HG02973 (cell line): ENCODE data around the gene RAP1GAP2.

ENCODE experiments used
- ATAC-seq: cut with Tn5 transposase; IDR thresholded peaks from one replicate; pipeline ENCODE4 v1.9.1; 2021; ENCODE audit warnings: moderate library complexity; ENCODE audit not compliant: unreplicated experiment

Gene RAP1GAP2

DNA sequence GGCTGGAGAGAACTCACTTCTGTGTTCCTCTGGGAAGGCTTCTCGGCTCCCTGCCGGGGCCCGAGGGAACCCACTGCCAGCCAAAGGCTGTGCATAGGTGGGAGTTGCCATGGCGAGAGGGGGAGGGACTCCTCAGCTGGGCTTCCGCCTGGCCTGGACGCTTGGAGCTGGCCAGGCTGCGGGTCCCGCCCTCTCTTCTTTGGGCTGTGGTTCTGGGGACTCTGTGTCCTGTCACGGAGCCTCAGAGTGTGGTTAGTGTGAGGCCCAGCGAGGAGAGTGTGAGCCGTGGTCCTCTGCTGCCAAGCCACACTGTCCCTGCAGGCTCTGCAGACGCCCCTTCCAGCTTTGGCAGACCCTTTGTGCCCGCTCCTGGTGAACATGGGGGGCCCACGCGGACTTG lies 144.1 kb downstream of the RAP1GAP2 start:
- no peak for ATAC-seq

DNA sequence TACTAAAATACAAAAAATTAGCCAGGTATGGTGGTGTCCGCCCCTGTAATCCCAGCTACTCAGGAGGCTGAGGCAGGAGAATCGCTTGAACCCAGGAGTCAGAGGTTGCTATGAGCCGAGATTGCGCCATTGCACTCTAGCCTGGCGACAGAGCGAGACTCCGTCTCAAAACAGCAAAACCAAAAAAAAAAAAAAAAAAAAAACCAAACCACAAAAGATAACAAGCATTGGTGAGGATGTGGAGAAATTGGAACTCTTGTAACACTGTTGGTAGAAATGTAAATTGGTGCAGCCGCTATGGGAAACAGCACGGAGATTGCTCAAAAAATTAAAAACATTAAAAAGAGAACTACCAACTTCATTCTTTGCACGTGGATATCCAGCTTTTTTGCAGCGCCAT lies 147.7 kb downstream of the RAP1GAP2 start:
- no peak for ATAC-seq

DNA sequence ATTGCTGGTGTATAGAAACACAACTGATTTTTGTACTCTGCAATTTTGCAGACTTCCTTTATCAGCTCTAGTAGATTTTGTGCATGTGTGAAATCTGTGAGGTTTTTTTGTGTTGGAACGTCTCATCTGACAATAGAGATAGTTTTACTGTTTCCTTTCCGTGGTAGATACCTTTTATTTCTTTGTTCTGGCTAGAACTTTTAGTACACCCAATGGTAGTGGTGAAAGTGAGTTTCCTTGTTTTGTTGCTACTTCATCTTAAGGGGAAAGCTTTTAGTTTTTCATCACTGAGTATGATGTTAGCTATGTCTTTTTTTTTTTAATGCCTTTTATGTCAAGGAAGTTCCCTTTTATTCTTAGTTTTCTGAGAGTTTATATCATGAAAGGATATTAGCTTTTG lies 149.1 kb downstream of the RAP1GAP2 start:
- ATAC-seq = no peak

DNA sequence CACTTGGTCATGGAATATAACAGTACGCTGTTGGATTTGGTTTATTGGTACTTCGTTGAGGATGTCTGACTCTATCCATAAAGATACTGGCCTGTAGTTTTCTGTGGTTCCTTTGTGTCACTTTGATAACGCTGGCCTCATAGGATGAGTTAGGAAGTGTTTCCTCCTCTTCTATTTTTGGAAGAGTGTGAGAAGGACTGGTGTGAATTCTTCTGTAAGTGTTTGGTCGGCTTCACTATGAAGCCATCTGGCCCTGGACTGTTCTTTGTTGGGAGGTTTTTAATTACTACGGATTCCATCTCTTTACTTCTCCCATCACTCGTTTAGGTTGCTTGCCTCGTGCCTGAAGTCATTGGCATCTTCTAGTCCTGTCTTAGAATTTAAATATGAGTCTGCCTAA lies 149.9 kb downstream of the RAP1GAP2 start:
- no peak for ATAC-seq

DNA sequence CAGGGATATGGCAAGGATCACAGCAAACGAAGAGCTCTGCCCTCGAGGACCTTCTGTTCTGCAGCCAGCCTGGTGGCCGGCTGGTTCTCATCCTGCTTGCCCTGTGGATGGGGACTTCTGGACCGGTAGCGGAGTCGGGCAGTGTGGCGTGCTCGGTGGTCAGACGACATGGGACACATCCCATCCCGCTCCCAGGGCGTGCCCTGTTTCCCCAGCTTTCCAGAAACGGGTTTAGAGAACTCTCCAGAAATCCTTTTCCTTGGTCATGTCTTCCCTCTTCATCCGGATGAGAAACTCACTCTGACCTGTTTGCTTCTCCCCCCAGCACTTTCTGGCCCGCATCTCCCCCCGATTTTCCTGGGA lies 151.3 kb downstream of the RAP1GAP2 start:
- no peak for ATAC-seq

DNA sequence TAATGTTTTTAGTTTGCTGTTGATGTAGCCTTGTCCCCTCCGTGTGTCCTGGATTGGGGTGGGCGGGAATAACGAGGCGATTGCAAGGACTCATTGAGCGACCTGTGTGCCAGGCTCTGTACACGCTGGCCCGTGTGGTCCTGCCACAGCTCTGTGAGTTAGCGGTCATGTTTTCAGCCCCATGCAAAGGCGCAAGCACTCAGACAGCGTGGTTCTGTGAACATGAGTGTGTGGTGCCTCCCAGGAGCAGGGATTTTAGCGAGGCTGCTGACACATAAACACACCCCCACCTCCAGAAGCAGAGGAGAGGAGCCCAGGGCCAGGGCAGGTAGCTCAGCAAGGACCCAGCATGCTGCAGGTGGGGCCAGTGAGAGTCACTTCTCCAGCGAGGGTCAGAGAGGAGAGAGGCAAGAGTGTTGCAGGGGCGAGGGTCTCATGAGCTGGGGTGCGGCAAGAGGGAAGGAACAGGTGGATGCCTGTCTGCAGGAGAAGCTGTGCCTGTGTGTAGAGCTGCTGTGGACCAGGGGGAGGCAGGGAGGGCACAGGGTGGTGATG lies 151.8 kb downstream of the RAP1GAP2 start:
- ATAC-seq = no peak

DNA sequence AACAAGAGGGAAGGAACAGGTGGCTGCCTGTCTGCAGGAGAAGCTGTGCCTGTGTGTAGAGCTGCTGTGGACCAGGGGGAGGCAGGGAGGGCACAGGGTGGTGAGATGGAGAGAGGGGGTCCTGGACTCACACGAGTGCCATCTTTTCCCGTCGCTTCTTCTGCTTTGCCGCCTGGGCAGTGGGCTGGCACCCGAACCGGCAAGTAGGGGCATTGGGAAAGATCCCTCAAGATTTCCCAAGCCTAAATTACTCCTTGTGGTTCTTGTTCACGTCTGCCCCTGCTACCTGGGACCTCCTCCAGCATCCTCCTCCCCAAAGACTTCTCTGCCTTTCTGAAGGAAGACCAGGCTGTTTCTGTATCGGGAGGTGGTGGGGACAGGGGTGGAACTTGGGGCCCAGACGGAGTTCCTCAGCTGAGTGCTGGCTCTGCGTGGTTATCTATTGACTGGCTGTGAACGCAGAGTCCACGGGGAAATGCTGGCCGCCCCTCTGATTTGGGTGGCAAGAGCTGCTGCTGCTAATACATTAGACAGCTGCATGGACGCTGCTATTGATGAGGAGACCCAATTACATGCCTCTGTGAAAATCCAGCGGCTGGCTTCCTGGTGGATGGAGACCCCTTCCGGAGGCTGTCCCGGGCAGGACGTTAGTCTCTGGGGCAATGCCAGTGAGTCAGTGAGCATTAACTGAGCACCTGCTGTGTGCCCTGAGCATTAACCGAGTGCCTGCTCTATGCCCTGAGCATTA lies 152.7 kb downstream of the RAP1GAP2 start:
- ATAC-seq = no peak

DNA sequence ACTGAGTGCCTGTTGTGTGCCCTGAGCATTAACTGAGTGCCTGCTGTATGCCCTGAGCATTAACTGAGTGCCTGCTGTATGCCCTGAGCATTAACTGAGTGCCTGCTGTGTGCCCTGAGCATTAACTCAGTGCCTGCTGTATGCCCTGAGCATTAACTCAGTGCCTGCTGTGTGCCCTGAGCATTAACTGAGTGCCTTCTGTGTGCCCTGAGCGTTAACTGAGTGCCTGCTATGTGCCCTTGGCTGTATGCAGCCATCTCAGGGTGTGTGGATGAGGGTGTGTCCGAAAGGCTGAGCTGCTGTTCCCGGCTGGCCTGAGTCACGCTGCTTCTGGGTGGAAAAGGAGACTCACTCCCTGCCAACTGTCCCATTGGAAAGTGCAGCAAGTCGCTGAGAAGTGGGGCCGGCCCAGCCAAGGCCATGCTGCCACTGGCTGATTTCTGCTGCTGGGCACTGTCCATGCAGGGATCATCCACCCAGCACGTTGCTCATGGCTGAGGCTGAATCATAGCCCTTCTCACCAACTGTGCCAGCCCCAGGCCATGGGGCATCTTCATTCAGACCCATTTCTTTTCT lies 153.3 kb downstream of the RAP1GAP2 start:
- ATAC-seq = no peak

DNA sequence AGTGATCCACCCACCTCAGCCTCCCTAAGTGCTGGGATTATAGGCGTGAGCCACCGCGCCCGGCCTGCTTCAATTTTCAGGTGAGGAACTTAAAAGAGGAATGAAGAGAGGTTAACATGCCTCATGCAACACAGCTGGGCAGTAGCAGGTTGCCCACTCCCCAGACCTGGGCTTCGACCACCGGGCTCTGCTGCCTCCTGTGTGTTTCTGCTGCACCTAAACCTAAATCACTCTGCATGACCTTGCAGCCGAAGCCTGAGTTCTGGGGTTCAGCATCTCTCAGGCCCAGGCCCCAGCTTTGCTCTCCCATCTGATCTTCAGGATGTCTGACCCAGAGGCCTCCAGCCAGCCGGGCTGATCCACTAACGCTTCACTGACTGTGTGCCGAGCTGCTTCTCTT lies 154.6 kb downstream of the RAP1GAP2 start:
- no peak for ATAC-seq

DNA sequence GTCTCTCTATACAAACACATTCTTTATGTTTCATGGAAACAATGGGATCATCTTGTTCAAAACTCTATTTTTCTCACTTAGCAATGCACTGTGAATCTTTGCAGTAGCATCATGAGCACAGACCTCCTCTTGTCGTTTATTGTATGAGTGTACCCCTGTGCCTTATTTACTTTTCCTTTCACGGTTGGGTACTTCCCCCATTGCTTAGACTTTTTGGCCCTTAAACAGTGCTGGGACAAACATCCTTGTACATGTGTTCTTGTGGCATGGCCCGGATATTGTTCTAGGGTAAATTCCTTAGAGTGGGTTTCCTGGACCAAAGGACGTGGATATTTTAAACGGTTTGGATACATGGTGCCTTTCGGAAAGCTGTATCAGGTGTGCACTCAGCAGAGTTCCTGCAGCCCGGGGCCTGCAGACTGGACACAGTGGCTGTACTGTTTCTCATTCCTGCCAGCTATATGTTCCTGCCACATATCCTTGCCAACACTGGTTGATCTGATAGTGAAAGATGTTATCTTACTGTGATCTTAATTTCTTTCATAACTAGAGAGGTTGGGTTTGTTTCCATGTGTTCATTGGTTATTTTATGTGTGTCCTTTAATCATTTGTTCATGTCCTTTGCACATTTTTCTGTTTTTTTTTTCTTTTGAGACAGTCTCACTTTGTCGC lies 156.1 kb downstream of the RAP1GAP2 start:
- ATAC-seq = no peak

DNA sequence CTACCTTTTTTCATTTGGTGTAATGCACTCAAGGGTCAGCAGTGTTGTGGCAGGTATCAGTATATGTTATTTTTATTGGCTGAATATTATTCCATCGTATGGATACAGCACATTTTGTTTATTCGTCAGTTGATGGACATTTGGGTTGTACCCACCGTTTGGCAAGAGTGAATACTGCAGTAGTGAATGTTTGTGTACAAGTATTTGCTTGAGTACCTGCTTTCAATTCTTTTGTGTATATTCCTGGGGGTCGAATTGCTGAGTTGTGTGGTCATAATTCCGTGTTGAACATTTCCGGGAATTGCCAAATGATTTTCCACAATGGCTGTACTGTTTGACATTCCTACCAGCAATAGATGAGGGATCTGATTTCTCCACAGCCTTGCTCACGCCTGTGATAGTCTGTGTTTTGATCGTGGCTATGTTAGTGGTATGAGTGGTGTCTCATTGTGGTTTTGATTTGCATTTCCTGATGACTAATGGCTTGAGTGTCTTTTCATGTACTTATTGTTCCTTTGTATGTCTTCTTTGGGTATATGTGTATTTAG lies 158.7 kb downstream of the RAP1GAP2 start:
- no peak for ATAC-seq

DNA sequence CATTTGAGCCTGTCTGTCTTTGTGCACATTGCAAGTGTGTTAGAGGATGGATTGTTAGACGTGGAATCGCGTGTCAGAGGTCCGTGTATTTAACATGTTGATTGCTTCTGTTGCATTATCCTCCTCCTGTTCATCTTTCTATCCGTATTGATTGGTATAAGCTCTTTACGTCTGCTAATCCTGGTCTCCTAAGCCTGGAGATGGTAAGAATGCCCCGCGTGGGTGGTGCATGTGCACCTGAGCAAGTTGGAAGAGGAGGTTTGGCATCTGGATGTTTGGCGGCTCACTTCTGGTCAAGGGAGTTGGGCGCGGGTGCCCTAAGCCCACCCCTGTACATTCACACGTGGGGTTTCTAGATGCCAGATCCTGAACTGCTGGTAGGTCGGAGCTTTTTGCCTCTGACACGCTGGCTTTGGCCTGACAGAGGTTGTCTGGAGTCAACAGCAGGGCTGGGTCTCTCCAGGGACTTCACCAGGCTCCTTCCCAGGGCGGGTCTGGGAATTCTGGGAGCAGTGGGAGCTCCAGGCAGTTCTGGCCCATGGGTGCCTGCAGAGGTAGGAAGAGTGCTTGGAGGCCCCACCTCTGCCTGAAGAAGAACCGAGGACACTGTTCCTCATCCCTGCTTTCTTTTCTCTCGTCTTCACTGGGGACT lies 159.8 kb downstream of the RAP1GAP2 start:
- ATAC-seq = no peak

DNA sequence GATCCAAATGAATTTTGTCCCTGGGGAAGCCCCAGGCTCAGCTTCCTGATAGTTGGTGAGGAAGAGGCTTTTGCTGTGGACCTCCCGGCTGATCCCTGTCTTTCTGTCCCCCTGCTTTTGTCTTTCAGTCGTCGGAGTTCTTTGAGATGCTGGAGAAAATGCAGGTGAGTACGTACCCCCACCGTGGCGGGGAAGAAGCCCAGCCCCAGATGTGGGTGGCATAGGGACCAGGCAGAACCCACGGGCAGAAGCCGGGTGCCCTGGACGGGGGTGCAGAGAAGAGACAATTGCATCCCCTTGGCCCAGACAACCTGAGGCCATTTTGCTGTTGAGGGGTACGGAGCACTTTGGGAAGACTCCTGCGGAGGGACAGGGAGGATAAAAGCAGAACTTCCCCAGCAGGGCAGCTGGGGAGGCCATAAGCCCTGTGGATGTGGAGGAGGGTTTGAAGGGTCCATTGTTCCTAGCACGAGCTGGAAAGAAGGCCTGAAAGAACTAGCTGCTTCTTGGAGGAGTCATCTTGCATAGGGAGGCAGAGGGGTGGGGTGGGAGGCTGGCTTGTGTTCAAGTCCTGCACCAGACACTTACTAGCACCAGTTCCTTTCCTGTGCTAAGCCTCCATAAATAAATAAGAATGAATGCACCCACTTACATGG lies 161.5 kb downstream of the RAP1GAP2 start:
- no peak for ATAC-seq

DNA sequence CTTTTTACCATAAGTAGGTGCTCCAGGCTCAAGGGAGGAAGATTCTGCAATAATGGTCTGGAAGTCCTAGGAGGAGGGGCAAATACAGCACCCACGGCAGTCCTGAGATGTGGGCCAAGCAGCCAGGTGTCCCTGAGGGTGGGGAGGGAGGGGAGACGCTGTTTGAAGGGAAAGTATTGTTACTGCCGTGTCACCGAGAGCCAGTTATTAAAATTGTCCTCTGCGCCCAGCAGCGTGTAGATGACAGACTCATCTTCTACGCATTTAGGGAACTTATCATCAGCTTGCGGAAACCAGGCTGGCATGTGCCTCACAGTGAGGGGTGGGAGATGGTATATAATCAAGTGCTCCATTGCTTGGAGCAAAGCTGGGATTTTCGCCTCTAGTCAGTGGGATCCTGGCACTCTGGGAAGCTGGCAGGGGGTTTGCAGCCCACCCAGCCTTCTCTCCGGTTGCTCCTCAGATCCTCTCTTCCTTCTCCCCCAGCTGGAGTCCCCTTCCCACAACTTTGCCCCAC lies 162.5 kb downstream of the RAP1GAP2 start:
- ATAC-seq = no peak

DNA sequence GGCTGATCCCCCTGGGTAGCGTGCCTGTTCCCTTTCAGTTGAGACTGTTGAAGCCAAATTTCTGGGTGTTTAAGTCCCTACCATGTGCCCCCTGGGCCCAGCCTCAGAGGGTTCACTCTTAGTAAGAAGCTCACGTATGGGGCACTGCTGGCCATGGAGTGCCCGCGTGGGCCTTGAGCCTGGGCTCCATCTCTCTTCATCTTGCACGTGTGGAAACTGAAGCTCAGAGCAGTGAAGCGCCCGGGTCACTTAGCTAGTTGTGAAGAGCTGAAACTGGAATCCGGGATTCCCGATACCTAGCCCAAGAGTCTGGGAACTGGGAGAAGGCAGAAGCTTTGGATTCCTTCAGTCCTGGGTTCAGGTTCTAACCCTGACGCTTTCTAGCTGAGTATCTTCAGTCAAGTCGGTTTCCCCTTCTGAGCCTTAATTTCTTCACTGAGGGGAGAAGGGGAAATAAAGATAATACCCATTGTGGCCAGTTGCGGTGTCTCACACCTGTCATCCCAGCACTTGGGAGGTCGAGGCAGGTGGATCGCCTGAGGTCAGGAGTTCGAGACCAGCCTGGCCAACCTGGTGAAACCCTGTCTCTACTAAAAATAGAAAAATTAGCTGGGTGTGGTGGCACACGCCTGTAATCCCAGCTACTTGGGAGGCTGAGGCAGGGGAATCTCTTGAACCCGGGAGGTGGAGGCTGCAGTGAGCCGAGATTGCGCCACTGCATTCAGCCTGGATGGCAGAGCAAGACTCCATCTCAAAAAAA lies 163.3 kb downstream of the RAP1GAP2 start:
- no peak for ATAC-seq

DNA sequence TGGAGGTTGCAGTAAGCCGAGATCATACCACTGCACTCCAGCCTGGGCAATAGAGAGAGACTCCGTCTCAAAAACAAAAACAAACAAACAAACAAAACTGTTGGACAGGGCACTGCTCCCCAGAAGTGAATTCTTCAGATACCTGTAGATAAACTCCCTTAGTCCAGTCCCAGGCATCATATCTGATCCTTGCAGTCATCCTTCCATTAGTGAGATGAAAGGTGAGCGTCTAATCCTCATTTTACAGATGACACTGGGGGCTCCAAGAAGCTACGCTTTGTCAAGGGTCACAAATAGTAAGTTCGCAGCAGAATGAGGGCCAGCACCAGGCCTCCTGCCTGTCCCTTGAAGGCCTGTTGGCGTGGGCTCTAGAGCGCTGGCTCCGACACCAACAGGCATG lies 165.2 kb downstream of the RAP1GAP2 start:
- ATAC-seq = no peak

DNA sequence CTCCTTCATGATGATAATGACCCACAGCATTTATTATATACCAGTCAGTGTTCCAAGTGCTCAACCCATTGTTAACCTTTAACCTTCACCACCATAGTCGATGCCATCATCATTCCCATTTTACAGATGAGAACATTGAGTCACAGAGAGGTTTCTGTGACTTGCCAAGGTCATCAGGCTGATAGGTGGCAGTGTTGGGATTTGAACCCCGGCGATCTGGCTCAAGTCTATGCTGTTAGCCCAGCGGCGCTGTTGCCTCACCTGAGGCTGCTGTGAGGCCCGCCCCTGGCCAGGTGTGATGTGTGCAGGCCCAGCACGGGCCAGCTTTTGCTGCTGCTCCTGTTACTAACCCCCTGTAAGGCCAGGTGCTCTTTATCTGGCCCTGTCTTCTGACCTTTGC lies 166.0 kb downstream of the RAP1GAP2 start:
- no peak for ATAC-seq

DNA sequence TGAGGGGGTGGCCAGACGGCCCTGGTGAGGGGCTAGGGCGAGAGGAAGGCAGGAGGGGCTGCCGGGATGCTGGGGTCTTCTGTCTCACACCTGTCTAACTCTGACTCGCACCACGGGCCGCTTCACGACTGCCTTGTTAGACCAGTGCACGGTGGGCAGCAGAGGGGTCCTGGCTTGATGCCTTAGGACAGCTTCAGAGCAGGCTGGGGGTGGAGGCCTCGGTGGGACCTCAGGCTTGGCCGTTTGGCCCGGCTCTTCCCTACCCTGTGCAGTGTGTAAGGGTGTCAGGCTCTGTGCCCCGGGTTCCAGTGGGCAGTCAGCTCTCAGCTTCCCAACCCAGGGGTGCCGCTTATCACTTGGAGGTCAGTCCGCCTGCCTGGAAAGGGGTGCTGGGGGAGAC lies 166.5 kb downstream of the RAP1GAP2 start:
- no peak for ATAC-seq

DNA sequence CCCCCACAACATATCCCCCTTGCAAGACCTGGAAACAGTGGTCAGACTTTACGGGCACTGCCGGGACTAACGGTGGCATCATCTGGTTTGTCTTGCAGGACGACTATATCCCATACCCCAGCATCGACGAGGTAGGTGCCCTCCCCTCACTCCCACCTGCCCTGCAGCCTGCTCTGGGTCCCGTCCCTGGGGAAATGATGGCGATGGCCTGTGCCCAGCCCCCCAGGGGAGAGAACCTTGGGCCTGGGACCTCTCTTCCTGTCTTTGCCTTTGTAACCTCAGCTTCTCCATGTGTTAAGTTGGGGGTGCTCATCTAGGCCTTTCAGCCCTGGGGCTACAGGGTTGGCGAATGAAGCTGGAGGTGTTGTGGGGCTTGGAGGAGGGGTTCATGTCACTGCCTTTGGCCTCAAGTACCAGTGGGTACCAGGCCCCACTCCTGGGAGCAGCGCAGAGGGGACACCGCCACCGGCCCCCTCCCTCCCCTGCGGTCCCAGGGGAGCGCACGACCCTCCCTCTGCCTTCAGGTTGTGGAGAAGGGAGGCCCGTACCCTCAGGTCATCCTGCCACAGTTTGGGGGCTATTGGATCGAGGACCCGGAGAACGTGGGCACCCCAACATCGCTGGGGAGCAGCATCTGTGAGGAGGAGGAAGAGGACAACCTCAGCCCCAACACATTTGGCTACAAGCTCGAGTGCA lies 167.2 kb downstream of the RAP1GAP2 start:
- no peak for ATAC-seq
